ENCODE results near the gene ROR1. TPM values are rescaled to one million over a fixed set of nuclear protein-coding genes. Genes with fewer than 3 reads are reported as not detected.

The ROR1 gene
- total RNA-seq, 1 donor from 2014 or later = 81.4 TPM

DNA sequence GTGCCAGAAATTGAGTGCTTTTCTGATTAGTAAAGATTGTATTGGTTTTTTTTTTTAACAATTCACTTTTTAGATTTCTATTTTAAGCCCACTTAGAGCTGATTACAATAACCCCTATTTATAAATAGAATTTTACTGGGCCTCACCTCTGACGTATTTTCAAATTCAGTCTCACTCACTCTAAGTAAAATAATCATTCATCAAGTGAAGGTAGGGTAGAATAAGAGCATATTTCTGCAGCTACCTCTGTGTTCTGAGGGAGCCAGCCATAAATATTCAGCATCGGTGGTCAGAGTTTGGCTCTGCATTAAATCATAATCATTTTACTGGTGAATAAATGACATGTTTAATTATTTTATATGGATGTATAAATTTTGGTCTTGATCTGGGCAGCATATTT is 333.8 kb downstream of the ROR1 start:
- peaks cover 5% of the 10 kb centered on the region for H3K36me3 Mint-ChIP-seq
- no peaks in the 10 kb centered on the region for H3K9me3 Mint-ChIP-seq
- no peak overlapping the region for H3K4me3 Mint-ChIP-seq
- peaks cover 29% of the 10 kb centered on the region for H3K4me1 Mint-ChIP-seq
- TF ChIP-seq, protein P1, sequence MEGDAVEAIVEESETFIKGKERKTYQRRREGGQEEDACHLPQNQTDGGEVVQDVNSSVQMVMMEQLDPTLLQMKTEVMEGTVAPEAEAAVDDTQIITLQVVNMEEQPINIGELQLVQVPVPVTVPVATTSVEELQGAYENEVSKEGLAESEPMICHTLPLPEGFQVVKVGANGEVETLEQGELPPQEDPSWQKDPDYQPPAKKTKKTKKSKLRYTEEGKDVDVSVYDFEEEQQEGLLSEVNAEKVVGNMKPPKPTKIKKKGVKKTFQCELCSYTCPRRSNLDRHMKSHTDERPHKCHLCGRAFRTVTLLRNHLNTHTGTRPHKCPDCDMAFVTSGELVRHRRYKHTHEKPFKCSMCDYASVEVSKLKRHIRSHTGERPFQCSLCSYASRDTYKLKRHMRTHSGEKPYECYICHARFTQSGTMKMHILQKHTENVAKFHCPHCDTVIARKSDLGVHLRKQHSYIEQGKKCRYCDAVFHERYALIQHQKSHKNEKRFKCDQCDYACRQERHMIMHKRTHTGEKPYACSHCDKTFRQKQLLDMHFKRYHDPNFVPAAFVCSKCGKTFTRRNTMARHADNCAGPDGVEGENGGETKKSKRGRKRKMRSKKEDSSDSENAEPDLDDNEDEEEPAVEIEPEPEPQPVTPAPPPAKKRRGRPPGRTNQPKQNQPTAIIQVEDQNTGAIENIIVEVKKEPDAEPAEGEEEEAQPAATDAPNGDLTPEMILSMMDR (IDR thresholded peaks at IDR 0.05; ENCODE audit: unreplicated experiment) = no peak
- DNase-seq (ENCODE audit: low spot score in 2 of 2, unreplicated experiment in 2 of 2) = no peak
- no peaks in the 10 kb centered on the region for H3K27me3 Mint-ChIP-seq (ENCODE audit: low read depth)
- H3K27ac Mint-ChIP-seq = no peak overlapping the region

- Mint-ChIP-seq H3K9me3 (no peaks in the 10 kb centered on the region), H3K4me1 (peaks cover 45% of the 10 kb centered on the region), H3K4me3 (no peak overlapping the region), H3K27ac (peak overlapping the region; percentile 64), H3K27me3 (ENCODE audit: low read depth) (no peaks in the 10 kb centered on the region), H3K36me3 (peaks cover 1% of the 10 kb centered on the region)
- TF ChIP-seq, protein P1 (IDR thresholded peaks at IDR 0.05; ENCODE audit: unreplicated experiment) = no peak
- no peak for DNase-seq (ENCODE audit: low spot score in 2 of 2, unreplicated experiment in 2 of 2)
Observed at GRCh38 chr1:64110924-64111777, 337.3 kb downstream of the ROR1 start.

DNA sequence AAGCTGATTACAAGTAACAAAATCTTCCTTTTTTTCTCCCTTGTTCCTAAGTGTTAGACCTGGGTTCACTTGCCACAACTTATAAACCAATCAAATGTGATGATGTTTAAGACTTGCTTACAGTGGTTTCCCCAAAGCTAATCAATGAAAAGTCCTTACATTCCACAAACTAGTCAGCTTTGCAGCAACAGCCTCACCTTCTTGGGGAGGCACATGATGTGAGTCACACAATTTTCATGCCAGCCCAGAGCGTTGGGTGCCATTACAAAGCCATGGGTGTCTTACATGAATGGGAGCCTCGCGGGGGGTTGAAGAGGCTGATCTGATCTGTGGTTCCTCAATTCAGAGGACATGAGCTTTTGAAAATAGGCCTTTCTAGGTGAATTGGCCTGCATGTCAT is 338.0 kb downstream of the ROR1 start:
- Mint-ChIP-seq H3K4me1 (peaks cover 51% of the 10 kb centered on the region), H3K4me3 (no peak overlapping the region), H3K27ac (no peak overlapping the region), H3K36me3 (no peaks in the 10 kb centered on the region), H3K9me3 (no peaks in the 10 kb centered on the region), H3K27me3 (ENCODE audit: low read depth) (no peaks in the 10 kb centered on the region)
- TF ChIP-seq, protein P1 (IDR thresholded peaks at IDR 0.05; ENCODE audit: unreplicated experiment) = no peak
- no peak for DNase-seq (ENCODE audit: low spot score in 2 of 2, unreplicated experiment in 2 of 2)

DNA sequence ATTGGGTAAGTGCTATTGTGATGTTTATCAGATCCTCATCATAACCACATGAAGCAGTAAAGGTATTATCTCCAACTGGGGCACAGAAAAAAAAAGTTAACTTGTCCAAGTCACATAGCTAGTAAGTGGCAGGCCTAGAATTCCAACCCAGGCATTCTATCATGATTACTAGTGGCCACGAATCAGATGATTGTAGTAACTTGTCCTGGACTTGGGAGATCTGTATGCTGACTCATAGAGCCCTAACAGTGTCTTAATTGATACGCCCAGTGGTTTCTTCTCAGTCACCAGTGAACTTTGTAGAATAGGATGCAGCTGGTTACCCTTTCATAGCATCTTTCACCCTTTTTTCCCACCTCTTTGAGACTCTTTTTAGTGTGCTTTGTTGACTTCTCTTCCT is 338.5 kb downstream of the ROR1 start:
- Mint-ChIP-seq H3K36me3 (no peaks in the 10 kb centered on the region), H3K4me3 (no peak overlapping the region), H3K27ac (no peak overlapping the region), H3K4me1 (peaks cover 55% of the 10 kb centered on the region), H3K27me3 (ENCODE audit: low read depth) (no peaks in the 10 kb centered on the region), H3K9me3 (no peaks in the 10 kb centered on the region)
- TF ChIP-seq, protein P1 (IDR thresholded peaks at IDR 0.05; ENCODE audit: unreplicated experiment) = no peak
- DNase-seq (ENCODE audit: low spot score in 2 of 2, unreplicated experiment in 2 of 2) = no peak

DNA sequence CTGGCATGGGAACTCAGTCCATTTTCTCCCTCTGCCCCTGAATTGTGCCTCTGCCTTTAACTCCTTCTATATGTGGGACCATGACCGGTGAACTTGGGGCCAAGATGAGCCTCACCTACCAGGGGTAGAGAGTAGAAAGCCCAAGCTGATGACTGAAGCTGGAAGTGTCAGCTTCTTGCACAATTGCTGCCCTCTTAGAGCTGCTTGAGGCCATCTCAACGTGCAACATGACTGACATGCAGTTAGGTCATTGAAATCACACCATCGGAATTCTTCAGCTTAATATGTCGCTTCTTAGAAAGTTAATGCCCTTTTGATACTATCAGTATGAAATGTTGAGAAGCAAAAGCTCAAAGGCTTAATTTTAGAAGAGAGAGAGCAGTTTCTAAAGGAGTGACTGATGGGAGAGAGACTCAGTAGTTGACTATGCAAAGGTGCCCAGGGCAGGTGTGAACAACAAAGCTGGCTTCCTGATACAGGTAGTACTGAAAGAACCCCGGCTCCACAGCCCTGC is 340.3 kb downstream of the ROR1 start:
- no peaks in the 10 kb centered on the region for H3K9me3 Mint-ChIP-seq
- no peak overlapping the region for H3K4me3 Mint-ChIP-seq
- no peak for DNase-seq (ENCODE audit: low spot score in 2 of 2, unreplicated experiment in 2 of 2)
- no peaks in the 10 kb centered on the region for H3K27me3 Mint-ChIP-seq (ENCODE audit: low read depth)
- H3K36me3 Mint-ChIP-seq = no peaks in the 10 kb centered on the region
- no peak overlapping the region for H3K27ac Mint-ChIP-seq
- TF ChIP-seq, protein P1 (IDR thresholded peaks at IDR 0.05; ENCODE audit: unreplicated experiment) = no peak
- peaks cover 50% of the 10 kb centered on the region for H3K4me1 Mint-ChIP-seq

Measured in mesothelial cell of epicardium (in vitro differentiated cells).